Measurements from ENCODE around the gene TMPRSS7.

TMPRSS7 gene

GRCh38 chr3:112129925-112130637, 95.5 kb downstream of the TMPRSS7 start:
- DNase-seq: no peak

GRCh38 chr3:112130638-112130993, 96.1 kb downstream of the TMPRSS7 start:
- no peak for DNase-seq
